ENCODE results near the gene GZMH. TPM values are rescaled to one million over a fixed set of nuclear protein-coding genes. Genes with fewer than 3 reads are reported as not detected.

Gene GZMH
- total and polyA plus RNA-seq, 7 experiments from 2014 or later = 0.70 to 67.6 (median 1.6) TPM

Other genes starting within 250 kb of the GZMH start
- gene NFATC4, start 241.5 kb downstream of the GZMH start, total RNA-seq = not detected
- gene NFATC4, start 241.5 kb downstream of the GZMH start, polyA plus RNA-seq = not detected
- 1 to 10 TPM in 1 of 5 experiments, under 1 TPM in 4; 0.08 to 1.3 (median 0.11) TPM for gene NYNRIN, start 210.7 kb downstream of the GZMH start, total RNA-seq
- gene NYNRIN, start 210.7 kb downstream of the GZMH start, polyA plus RNA-seq = not detected
- gene CBLN3, start 180.0 kb downstream of the GZMH start, total RNA-seq = 10 to 100 TPM in 1 of 5 experiments, 1 to 10 TPM in 4; 2.0 to 13.9 (median 2.9) TPM
- gene CBLN3, start 180.0 kb downstream of the GZMH start, polyA plus RNA-seq = under 1 TPM in 1 of 2 donors, not detected in 1; 0.24 TPM
- 100 to 1,000 TPM in 4 of 5 experiments, 10 to 100 TPM in 1; 96.9 to 139 (median 129) TPM for gene KHNYN, start 179.7 kb downstream of the GZMH start, total RNA-seq
- gene KHNYN, start 179.7 kb downstream of the GZMH start, polyA plus RNA-seq = 10 to 100 TPM; 12.7 to 18.9 TPM
- gene SDR39U1, start 166.9 kb downstream of the GZMH start, total RNA-seq = 100 to 1,000 TPM in 2 of 5 experiments, 10 to 100 TPM in 3; 64.7 to 137 (median 96.2) TPM
- gene SDR39U1, start 166.9 kb downstream of the GZMH start, polyA plus RNA-seq = 100 to 1,000 TPM in 1 of 2 donors, 10 to 100 TPM in 1; 91.8 to 104 TPM
- gene CMA1, start 101.4 kb downstream of the GZMH start, total RNA-seq = under 1 TPM in 1 of 5 experiments, not detected in 4; 0.56 TPM
- gene CMA1, start 101.4 kb downstream of the GZMH start, polyA plus RNA-seq = not detected
- 1 to 10 TPM in 1 of 5 experiments, not detected in 4; 7.6 TPM for gene CTSG, start 33.4 kb downstream of the GZMH start, total RNA-seq
- not detected for gene CTSG, start 33.4 kb downstream of the GZMH start, polyA plus RNA-seq
- 100 to 1,000 TPM in 1 of 5 experiments, 10 to 100 TPM in 2, 1 to 10 TPM in 1, under 1 TPM in 1; 1.00 to 692 (median 20.3) TPM for gene GZMB, start 24.5 kb upstream of the GZMH start, total RNA-seq
- 1 to 10 TPM; 1.8 to 3.0 TPM for gene GZMB, start 24.5 kb upstream of the GZMH start, polyA plus RNA-seq